GM12864 (cell line): ENCODE results near the gene TMC8.
A peak's percentile ranks its signal among the peaks of the same experiment; 100 is the strongest.

Source experiments
- DNase-seq: peaks from one replicate; pipeline ENCODE4 v3.0.0-alpha.2; 2011; ENCODE audit warnings: low read depth
- H3K4me3 ChIP-seq: 2 replicates; pipeline ENCODE4 v1.5.1; 2011; ENCODE audit warnings: mild to moderate bottlenecking, low read depth, low read length, control low read depth
- CTCF ChIP-seq: IDR thresholded peaks from 2 replicates; pipeline ENCODE4 v1.5.1; 2011; ENCODE audit warnings: low read depth, mild to moderate bottlenecking, moderate library complexity, low read length, control low read depth, inconsistent platforms; ENCODE audit errors: missing control alignments

TMC8 gene

GRCh38 chr17:78129351-78130089 is 1.1 kb upstream of the TMC8 start:
- TF ChIP-seq CTCF: no peak
- peak overlapping the region; percentile 82 for H3K4me3 ChIP-seq
- DNase-seq: no peak

- DNase-seq: no peak
- H3K4me3 ChIP-seq: peak overlapping the region; percentile 82
- TF ChIP-seq CTCF: no peak
Measured at GRCh38 chr17:78130090-78130436, 508 bp upstream of the TMC8 start.

GRCh38 chr17:78131172-78132083 is 857 bp downstream of the TMC8 start:
- peak overlapping the region; percentile 82 for H3K4me3 ChIP-seq
- no peak for DNase-seq
- TF ChIP-seq CTCF: no peak

GRCh38 chr17:78132084-78132676 is 1.6 kb downstream of the TMC8 start:
- TF ChIP-seq CTCF: no peak
- DNase-seq: peak; percentile 70
- peak overlapping the region; percentile 82 for H3K4me3 ChIP-seq

GRCh38 chr17:78132767-78133178 is 2.2 kb downstream of the TMC8 start:
- no peak for DNase-seq
- H3K4me3 ChIP-seq: peak overlapping the region; percentile 82
- no peak for TF ChIP-seq CTCF

GRCh38 chr17:78133179-78133951 is 2.8 kb downstream of the TMC8 start:
- no peak for DNase-seq
- no peak for TF ChIP-seq CTCF
- H3K4me3 ChIP-seq: peak overlapping the region; percentile 82
